ENCODE results near the gene FAM216A. TPM values are rescaled to one million over a fixed set of nuclear protein-coding genes. Genes with fewer than 3 reads are reported as not detected.
"Not testable (repeated sequence)": the region's sequence is repeated elsewhere in the genome, so short reads cannot be mapped to it uniquely, and the experiment has no call there.

Gene FAM216A
- 12.3 and 13.6 TPM in 2 replicates for total RNA-seq

- intact Hi-C loops (cut with micrococcal nuclease), result loop anchor here (1.0 to 2.0 kb wide), 16 partner anchors 18 to 420 kb away; partner anchors contain the start of genes ANAPC7, ARPC3, HVCN1 and PPP1CC
Measured at GRCh38 chr12:110468214-110469048, at the start of gene FAM216A, which contains the start of gene GPN3. FAM216A (plus strand) TSS chr12:110468845; CDS start chr12:110468876, 31 bp downstream. GPN3 (minus strand) TSS chr12:110468257; CDS start chr12:110468203, 54 bp downstream.

GRCh38 chr12:110420644-110421043, 48.0 kb upstream of the FAM216A start:
- intact Hi-C loops (cut with micrococcal nuclease), result not testable (repeated sequence)

GRCh38 chr12:110421159-110421661, 47.4 kb upstream of the FAM216A start:
- intact Hi-C loops (cut with micrococcal nuclease), result no loop called here

GRCh38 chr12:110421701-110422100, 46.9 kb upstream of the FAM216A start:
- intact Hi-C loops (cut with micrococcal nuclease), result no loop called here

GRCh38 chr12:110424237-110424636, 44.4 kb upstream of the FAM216A start:
- intact Hi-C loops (cut with micrococcal nuclease), result no loop called here

GRCh38 chr12:110426406-110426805, 42.2 kb upstream of the FAM216A start:
- intact Hi-C loops (cut with micrococcal nuclease), result no loop called here

GRCh38 chr12:110429676-110430075, 39.0 kb upstream of the FAM216A start:
- intact Hi-C loops (cut with micrococcal nuclease), result loop anchor here (5.0 kb wide), 2 partner anchors 42 to 857 kb away; partner anchors contain the start of genes MMAB and MVK

- intact Hi-C loops (cut with micrococcal nuclease), result loop anchor here (1.0 to 5.0 kb wide), 14 partner anchors 18 to 860 kb away; partner anchors contain the start of genes ANAPC7, ARPC3, ATP2A2 and C12orf76
Measured at GRCh38 chr12:110431957-110432587, 36.6 kb upstream of the FAM216A start.

- intact Hi-C loops (cut with micrococcal nuclease), result no loop called here
Measured at GRCh38 chr12:110436231-110436630, 32.4 kb upstream of the FAM216A start.

GRCh38 chr12:110444455-110444854, 24.2 kb upstream of the FAM216A start:
- intact Hi-C loops (cut with micrococcal nuclease), result no loop called here

- intact Hi-C loops (cut with micrococcal nuclease), result loop anchor here (1.0 to 2.0 kb wide), 13 partner anchors 18 to 456 kb away; partner anchors contain the start of genes ANAPC7, ATP2A2, FAM216A and GPN3
Measured at GRCh38 chr12:110449799-110450497, 18.7 kb upstream of the FAM216A start, which contains the start of gene ARPC3. ARPC3 (minus strand) TSS chr12:110450337; CDS start chr12:110450260, 77 bp downstream.

- intact Hi-C loops (cut with micrococcal nuclease), result loop anchor here (2.0 kb wide), 1 partner anchor 238 kb away; the partner anchor contains the start of gene HVCN1
Measured at GRCh38 chr12:110451263-110451662, 17.4 kb upstream of the FAM216A start.

GRCh38 chr12:110453569-110454296, 14.9 kb upstream of the FAM216A start:
- intact Hi-C loops (cut with micrococcal nuclease), result no loop called here

GRCh38 chr12:110458756-110459155, 9.9 kb upstream of the FAM216A start:
- intact Hi-C loops (cut with micrococcal nuclease), result no loop called here

GRCh38 chr12:110461189-110461588, 7.5 kb upstream of the FAM216A start:
- intact Hi-C loops (cut with micrococcal nuclease), result not testable (repeated sequence)

- intact Hi-C loops (cut with micrococcal nuclease), result no loop called here
Measured at GRCh38 chr12:110465024-110465423, 3.6 kb upstream of the FAM216A start.

- intact Hi-C loops (cut with micrococcal nuclease), result not testable (repeated sequence)
Measured at GRCh38 chr12:110465765-110466164, 2.9 kb upstream of the FAM216A start.

- intact Hi-C loops (cut with micrococcal nuclease), result no loop called here
Measured at GRCh38 chr12:110466791-110467190, 1.9 kb upstream of the FAM216A start.

GRCh38 chr12:110467847-110468213, 815 bp upstream of the FAM216A start:
- intact Hi-C loops (cut with micrococcal nuclease), result loop anchor here (1.0 to 2.0 kb wide), 12 partner anchors 18 to 420 kb away; partner anchors contain the start of genes ANAPC7, ARPC3, HVCN1 and PPP1CC

- intact Hi-C loops (cut with micrococcal nuclease), result no loop called here
Measured at GRCh38 chr12:110475426-110475825, 6.8 kb downstream of the FAM216A start.
